DOHH2 (cell line): Measurements from ENCODE around the gene LHX3.

ENCODE experiments used
- H3F3A ChIP-seq: fragments of 200-600 bp; sonication (generic), shearing (Covaris generic); 2 replicates; pipeline ENCODE4 v1.6.0; 2016; ENCODE audit warnings: antibody characterized with exemption, mild to moderate bottlenecking; ENCODE audit not compliant: control insufficient read depth, insufficient read depth
- H3K27ac ChIP-seq: fragments of 200-600 bp; sonication (generic); 2 replicates; pipeline ENCODE4 v1.5.1; 2014; ENCODE audit warnings: low read depth, mild to moderate bottlenecking, low read length, moderate library complexity
- H3K27me3 ChIP-seq: fragments of 200-600 bp; sonication (generic); 2 replicates; pipeline ENCODE4 v1.6.1; 2014; ENCODE audit warnings: mild to moderate bottlenecking, low read length, mixed read lengths; ENCODE audit not compliant: control insufficient read depth
- H3K36me3 ChIP-seq: fragments of 200-600 bp; sonication (generic); 2 replicates; pipeline ENCODE4 v1.6.1; 2014; ENCODE audit warnings: mild to moderate bottlenecking, low read length, moderate library complexity, mixed read lengths; ENCODE audit not compliant: control insufficient read depth
- H3K4me1 ChIP-seq: fragments of 200-600 bp; sonication (generic); 2 replicates; pipeline ENCODE4 v1.6.1; 2014; ENCODE audit warnings: mild to moderate bottlenecking, low read length, mixed read lengths; ENCODE audit not compliant: control insufficient read depth
- H3K4me2 ChIP-seq: fragments of 200-600 bp; sonication (generic); 2 replicates; pipeline ENCODE4 v1.6.0; 2014; ENCODE audit warnings: mild to moderate bottlenecking, low read length, moderate library complexity
- H3K4me3 ChIP-seq: fragments of 200-600 bp; sonication (generic); 2 replicates; pipeline ENCODE4 v1.5.1; 2014; ENCODE audit warnings: mild to moderate bottlenecking, low read length, mixed read lengths
- H3K79me2 ChIP-seq: fragments of 200-600 bp; sonication (generic); 2 replicates; pipeline ENCODE4 v1.6.1; 2014; ENCODE audit warnings: mild to moderate bottlenecking, low read length, mixed read lengths; ENCODE audit not compliant: control insufficient read depth
- H3K9me2 ChIP-seq: fragments of 200-600 bp; sonication (generic); replicated peaks from 2 replicates; pipeline ENCODE4 v1.6.1; 2014; ENCODE audit warnings: mild to moderate bottlenecking, low read length, mixed read lengths; ENCODE audit not compliant: control insufficient read depth
- H3K9me3 ChIP-seq: fragments of 200-600 bp; sonication (generic); 2 replicates; pipeline ENCODE4 v1.6.1; 2014; ENCODE audit warnings: antibody characterized with exemption, low read length, mixed read lengths; ENCODE audit not compliant: control insufficient read depth, insufficient read depth
- H4K20me1 ChIP-seq: fragments of 200-600 bp; sonication (generic); 2 replicates; pipeline ENCODE4 v1.6.0; 2014; ENCODE audit warnings: low read depth, mild to moderate bottlenecking, antibody characterized with exemption, low read length, moderate library complexity; ENCODE audit not compliant: control insufficient read depth, insufficient read depth
- CTCF ChIP-seq: fragments of 200-600 bp; sonication (generic); IDR thresholded peaks from one replicate; pipeline ENCODE4 v1.5.1; 2014; ENCODE audit warnings: antibody characterized with exemption, mild to moderate bottlenecking, low read depth, low read length; ENCODE audit not compliant: poor library complexity, severe bottlenecking
- EZH2phosphoT487 ChIP-seq: fragments of 200-600 bp; sonication (generic); IDR thresholded peaks from 2 replicates; pipeline ENCODE4 v1.6.1; 2017; ENCODE audit warnings: borderline replicate concordance, mild to moderate bottlenecking, antibody characterized with exemption, low read length, moderate library complexity, mixed read lengths

The LHX3 gene

GRCh38 chr9:136163248-136163850 lies 41.6 kb downstream of the LHX3 start:
- Histone ChIP-seq H3K4me1 (no peaks in the 10 kb centered on the region), H3K4me3 (no peak overlapping the region), H3K4me2 (no peak overlapping the region), H4K20me1 (no peaks in the 10 kb centered on the region), H3K9me2 (no peaks in the 10 kb centered on the region), H3K27me3 (no peaks in the 10 kb centered on the region), H3K27ac (no peak overlapping the region), H3K79me2 (no peaks in the 10 kb centered on the region), H3F3A (no peaks in the 10 kb centered on the region), H3K9me3 (peaks cover 3% of the 10 kb centered on the region), H3K36me3 (no peaks in the 10 kb centered on the region)
- TF ChIP-seq CTCF, result no peak
- no peak for TF ChIP-seq EZH2phosphoT487

- Histone ChIP-seq H3K27me3 (no peaks in the 10 kb centered on the region), H3K9me2 (no peaks in the 10 kb centered on the region), H3K4me3 (no peak overlapping the region), H3K36me3 (no peaks in the 10 kb centered on the region), H3K4me1 (no peaks in the 10 kb centered on the region), H3K27ac (no peak overlapping the region), H4K20me1 (no peaks in the 10 kb centered on the region), H3K9me3 (peaks cover 3% of the 10 kb centered on the region), H3K79me2 (no peaks in the 10 kb centered on the region), H3F3A (no peaks in the 10 kb centered on the region), H3K4me2 (no peak overlapping the region)
- TF ChIP-seq CTCF (no peak), EZH2phosphoT487 (no peak)
These were observed 43.8 kb downstream of the LHX3 start for GRCh38 chr9:136160995-136161610.

- Histone ChIP-seq H3K79me2 (no peaks in the 10 kb centered on the region), H3K4me2 (no peak overlapping the region), H4K20me1 (no peaks in the 10 kb centered on the region)
These were observed 44.5 kb downstream of the LHX3 start for GRCh38 chr9:136160381-136160841.

More at GRCh38 chr9:136160381-136160841, 44.5 kb downstream of the LHX3 start:
- no peaks in the 10 kb centered on the region for H3K27me3 ChIP-seq
- H3K9me3 ChIP-seq, result peaks cover 3% of the 10 kb centered on the region
- no peak overlapping the region for H3K27ac ChIP-seq
- TF ChIP-seq CTCF (no peak), EZH2phosphoT487 (no peak)
- no peaks in the 10 kb centered on the region for H3K9me2 ChIP-seq
- no peaks in the 10 kb centered on the region for H3F3A ChIP-seq
- no peaks in the 10 kb centered on the region for H3K4me1 ChIP-seq
- no peaks in the 10 kb centered on the region for H3K36me3 ChIP-seq
- H3K4me3 ChIP-seq, result no peak overlapping the region
